ENCODE measurements around the gene NGEF.

NGEF gene

GRCh38 chr2:232941912-232942594, 71.0 kb downstream of the NGEF start:
- Histone ChIP-seq H3F3A (ENCODE audit: insufficient read depth) (no peaks in the 10 kb centered on the region), H3K4me2 (ENCODE audit: low read depth, low read length, poor library complexity, severe bottlenecking) (no peak overlapping the region)

DNA sequence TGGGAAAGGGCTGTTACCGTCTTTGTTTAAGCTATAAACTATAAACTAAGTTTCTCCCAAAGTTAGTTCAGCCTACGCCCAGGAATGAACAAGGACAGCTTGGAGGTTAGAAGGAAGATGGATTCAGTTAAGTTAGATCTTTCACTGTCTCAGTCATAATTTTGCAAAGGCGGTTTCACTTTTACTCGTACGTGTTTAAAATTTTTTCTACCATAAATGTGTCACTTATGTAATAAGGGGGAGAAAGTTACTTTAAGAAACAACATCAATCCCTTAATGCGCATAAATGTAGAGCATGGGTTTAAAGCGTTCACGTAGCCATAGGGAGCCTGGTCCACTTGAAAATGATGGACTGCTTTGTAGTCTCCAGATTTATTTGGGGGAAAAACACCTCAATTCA, 71.7 kb downstream of the NGEF start:
- Histone ChIP-seq H3F3A (ENCODE audit: insufficient read depth) (no peaks in the 10 kb centered on the region), H3K9me3 (ENCODE audit: insufficient read depth, low read length) (no peaks in the 10 kb centered on the region), H3K4me3 (ENCODE audit: insufficient read depth, low read length, poor library complexity, severe bottlenecking) (no peak overlapping the region), H3K9ac (ENCODE audit: low read length) (no peak overlapping the region), H3K36me3 (ENCODE audit: low read length) (no peaks in the 10 kb centered on the region), H4K20me1 (ENCODE audit: low read depth, low read length) (no peaks in the 10 kb centered on the region), H3K27ac (ENCODE audit: low read depth, low read length) (no peak overlapping the region), H2AFZ (ENCODE audit: low read depth, low read length, severe bottlenecking) (no peak overlapping the region), H3K9me2 (replicated peaks; ENCODE audit: insufficient read depth, low read length) (no peaks in the 10 kb centered on the region), H3K4me2 (ENCODE audit: low read depth, low read length, poor library complexity, severe bottlenecking) (no peak overlapping the region), H3K79me2 (ENCODE audit: insufficient read depth, low read length) (no peaks in the 10 kb centered on the region), H3K27me3 (ENCODE audit: low read length) (no peaks in the 10 kb centered on the region; the same call in 1 of the 2 replicates)
- no peak for TF ChIP-seq EZH2phosphoT487 (conservative IDR thresholded peaks at IDR 0.05; ENCODE audit: low read length)
- TF ChIP-seq, protein P1, sequence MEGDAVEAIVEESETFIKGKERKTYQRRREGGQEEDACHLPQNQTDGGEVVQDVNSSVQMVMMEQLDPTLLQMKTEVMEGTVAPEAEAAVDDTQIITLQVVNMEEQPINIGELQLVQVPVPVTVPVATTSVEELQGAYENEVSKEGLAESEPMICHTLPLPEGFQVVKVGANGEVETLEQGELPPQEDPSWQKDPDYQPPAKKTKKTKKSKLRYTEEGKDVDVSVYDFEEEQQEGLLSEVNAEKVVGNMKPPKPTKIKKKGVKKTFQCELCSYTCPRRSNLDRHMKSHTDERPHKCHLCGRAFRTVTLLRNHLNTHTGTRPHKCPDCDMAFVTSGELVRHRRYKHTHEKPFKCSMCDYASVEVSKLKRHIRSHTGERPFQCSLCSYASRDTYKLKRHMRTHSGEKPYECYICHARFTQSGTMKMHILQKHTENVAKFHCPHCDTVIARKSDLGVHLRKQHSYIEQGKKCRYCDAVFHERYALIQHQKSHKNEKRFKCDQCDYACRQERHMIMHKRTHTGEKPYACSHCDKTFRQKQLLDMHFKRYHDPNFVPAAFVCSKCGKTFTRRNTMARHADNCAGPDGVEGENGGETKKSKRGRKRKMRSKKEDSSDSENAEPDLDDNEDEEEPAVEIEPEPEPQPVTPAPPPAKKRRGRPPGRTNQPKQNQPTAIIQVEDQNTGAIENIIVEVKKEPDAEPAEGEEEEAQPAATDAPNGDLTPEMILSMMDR (IDR thresholded peaks at IDR 0.05; ENCODE audit: insufficient read depth, low read length, poor library complexity, severe bottlenecking): no peak

More at GRCh38 chr2:232941912-232942594, 71.0 kb downstream of the NGEF start:
- Histone ChIP-seq H4K20me1 (ENCODE audit: low read depth, low read length) (no peaks in the 10 kb centered on the region), H3K27me3 (ENCODE audit: low read length) (no peaks in the 10 kb centered on the region; the same call in 1 of the 2 replicates), H3K9me2 (replicated peaks; ENCODE audit: insufficient read depth, low read length) (no peaks in the 10 kb centered on the region), H3K9ac (ENCODE audit: low read length) (no peak overlapping the region), H3K27ac (ENCODE audit: low read depth, low read length) (no peak overlapping the region), H3K9me3 (ENCODE audit: insufficient read depth, low read length) (no peaks in the 10 kb centered on the region), H3K4me3 (ENCODE audit: insufficient read depth, low read length, poor library complexity, severe bottlenecking) (no peak overlapping the region), H2AFZ (ENCODE audit: low read depth, low read length, severe bottlenecking) (no peak overlapping the region), H3K79me2 (ENCODE audit: insufficient read depth, low read length) (no peaks in the 10 kb centered on the region), H3K36me3 (ENCODE audit: low read length) (no peaks in the 10 kb centered on the region)
- TF ChIP-seq EZH2phosphoT487 (conservative IDR thresholded peaks at IDR 0.05; ENCODE audit: low read length): no peak
- TF ChIP-seq, protein P1 (IDR thresholded peaks at IDR 0.05; ENCODE audit: insufficient read depth, low read length, poor library complexity, severe bottlenecking): no peak

DNA sequence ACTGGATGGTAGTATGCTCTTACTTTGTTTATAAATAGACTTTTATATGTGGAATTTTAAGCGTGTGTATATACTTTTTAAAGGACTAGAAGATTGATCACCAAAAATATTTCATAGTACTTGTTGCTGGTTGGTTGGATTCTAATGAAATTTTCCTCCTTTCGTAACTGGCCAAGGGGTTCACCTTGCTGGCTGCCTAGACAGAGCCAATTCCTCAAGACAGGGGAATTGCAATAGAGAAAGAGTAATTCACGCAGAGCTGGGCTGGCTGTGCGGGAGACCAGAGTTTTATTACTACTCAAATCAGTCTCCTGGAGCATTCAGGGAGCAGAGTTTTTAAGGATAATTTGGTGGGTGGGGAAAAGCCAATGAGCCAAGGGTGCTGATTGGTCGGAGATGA, 72.3 kb downstream of the NGEF start:
- Histone ChIP-seq H3K79me2 (ENCODE audit: insufficient read depth, low read length) (no peaks in the 10 kb centered on the region), H3K9me2 (replicated peaks; ENCODE audit: insufficient read depth, low read length) (no peaks in the 10 kb centered on the region), H4K20me1 (ENCODE audit: low read depth, low read length) (no peaks in the 10 kb centered on the region), H3K27me3 (ENCODE audit: low read length) (no peaks in the 10 kb centered on the region; the same call in 1 of the 2 replicates), H2AFZ (ENCODE audit: low read depth, low read length, severe bottlenecking) (no peak overlapping the region), H3F3A (ENCODE audit: insufficient read depth) (no peaks in the 10 kb centered on the region), H3K36me3 (ENCODE audit: low read length) (no peaks in the 10 kb centered on the region), H3K27ac (ENCODE audit: low read depth, low read length) (no peak overlapping the region), H3K9me3 (ENCODE audit: insufficient read depth, low read length) (no peaks in the 10 kb centered on the region), H3K9ac (ENCODE audit: low read length) (no peak overlapping the region), H3K4me2 (ENCODE audit: low read depth, low read length, poor library complexity, severe bottlenecking) (no peak overlapping the region), H3K4me3 (ENCODE audit: insufficient read depth, low read length, poor library complexity, severe bottlenecking) (no peak overlapping the region)
- TF ChIP-seq EZH2phosphoT487 (conservative IDR thresholded peaks at IDR 0.05; ENCODE audit: low read length): no peak
- TF ChIP-seq, protein P1 (IDR thresholded peaks at IDR 0.05; ENCODE audit: insufficient read depth, low read length, poor library complexity, severe bottlenecking): no peak

Data from SU-DHL-6 (cell line).